Ovary (tissue), 9 donors: ENCODE data around the gene NTMT2. TPM values are rescaled to one million over a fixed set of nuclear protein-coding genes. Genes with fewer than 3 reads are reported as not detected.
A peak's percentile ranks its signal among the peaks of the same experiment; 100 is the strongest.

Experiments
- DNase-seq, 5 donors: peaks; one replicate each; pipeline ENCODE4 v3.0.0-alpha.2; 2019 to 2020
- H3K27ac ChIP-seq, 2 donors: fragments of 200-600 bp; one replicate each; pipeline versions ENCODE4 v1.5.1 to v1.8.0; 2019 to 2022
- H3K27me3 ChIP-seq: fragments of 200-600 bp; one replicate; pipeline ENCODE4 v1.8.0; 2022
- H3K36me3 ChIP-seq: fragments of 200-600 bp; sonication (generic); one replicate; pipeline ENCODE4 v1.5.1; 2019
- H3K4me1 ChIP-seq: one replicate; pipeline ENCODE4 v1.8.1; 2013; ENCODE audit warnings: mild to moderate bottlenecking, moderate library complexity; ENCODE audit not compliant: insufficient read depth
- H3K4me3 ChIP-seq: fragments of 200-600 bp; sonication (generic); one replicate; pipeline ENCODE4 v1.5.1; 2017
- H3K9me3 ChIP-seq, 2 donors: fragments of 200-600 bp in 1 of 2; sonication (generic) in 1 of 2; one replicate each; pipeline versions ENCODE4 v1.5.1 to v1.8.1; 2013 to 2019; ENCODE audit warnings: mild to moderate bottlenecking in 1 of 2, moderate library complexity in 1 of 2
- CTCF ChIP-seq, 3 donors: fragments of 450-650 bp in 2 of 3; fragments of 200-600 bp in 1 of 3; IDR thresholded peaks; one replicate each; pipeline versions ENCODE4 v1.5.1 to v1.8.0; 2016 to 2022; ENCODE audit warnings: antibody characterized with exemption in 3 of 3, mild to moderate bottlenecking in 1 of 3
- EP300 ChIP-seq: sonication (generic); formaldehyde crosslinking; IDR thresholded peaks from one replicate; pipeline ENCODE4 v1.6.1; 2017; ENCODE audit warnings: antibody characterized with exemption
- POLR2A ChIP-seq: fragments of 450-650 bp; IDR thresholded peaks from one replicate; pipeline ENCODE4 v1.6.1; 2017; ENCODE audit warnings: antibody characterized with exemption, mild to moderate bottlenecking, moderate library complexity
- WGBS, 3 donors: extraction: QIAGEN DNeasy Blood & Tissue Kit in 1 of 3; methylation state at CpG; one replicate each; pipeline versions ENCODE4 v1.1.5 to v1.1.7; 2013 to 2017; 5-methylcytosine and 5-hydroxymethylcytosine counted together
- intact Hi-C, 4 donors: fragments of 100-400 bp; cut with DNase I; formaldehyde crosslinking; loops; one replicate each; pipeline versions ENCODE4 v1.11.0 to v1.15.1; 2022 to 2023
- polyA plus RNA-seq, 2 donors: library from polyadenylated mRNA; stranded (reverse); fragments of 200-250 nt in 1 of 2; fragments of 350-450 nt in 1 of 2; fragmentation: Illumina TruSeq in 1 of 2; extraction: RNeasy Lipid Tissue Mini Kit (QIAGEN cat#74804) in 1 of 2; gene quantifications; one replicate each; pipeline ENCODE4 v1.2.3, GENCODE V29; 2013 to 2014
- total RNA-seq, 7 donors: library from RNA; depleted of rRNA in 2 of 7; stranded (reverse); fragments of >200 nt in 2 of 7; fragmentation: NEBNext Ultra II Directional in 3 of 7; extraction: Animal tissue kit (Norgen Biotek cat#: 25700) in 3 of 7; gene quantifications; one replicate each; pipeline versions ENCODE4 v1.1.0 to v1.2.4, GENCODE V29; 2016 to 2023
- donor health status: DM: no; HTN: no; CAD: no; lungs with moderate emphysema.
- donor health status: DM: no; HTN: no; CAD: no.
- donor health status: Bipolar disorder and iron deficiency.
- donor health status: DM: yes; HTN: yes; CAD: no.
- donor health status: DM: no; HTN: no; CAD: no.
- donor health status: DM: yes; HTN: yes; CAD: no.

Gene NTMT2
- total and polyA plus RNA-seq, 9 donors: not detected

DNA sequence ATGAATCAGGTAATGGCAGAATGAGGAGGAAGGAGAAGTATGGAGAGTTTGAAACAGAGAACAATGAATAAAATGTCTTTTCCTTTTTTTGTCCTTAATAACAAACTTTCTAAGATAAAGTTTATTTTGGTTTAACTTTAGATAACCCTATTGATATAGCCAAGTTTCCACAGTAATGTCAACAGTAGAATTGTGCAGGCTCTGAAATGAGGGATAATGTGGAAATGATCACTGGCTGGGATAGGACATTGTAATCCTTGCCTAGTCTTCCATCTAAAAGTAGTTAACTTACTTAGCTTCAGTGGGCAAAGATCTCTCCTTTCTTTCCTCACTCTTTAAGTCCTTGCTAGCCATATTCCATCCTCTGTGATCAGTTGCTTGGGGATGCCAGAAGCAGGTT lies 52.8 kb downstream of the NTMT2 start:
- Histone ChIP-seq H3K4me3 (no peak overlapping the region), H3K27ac (no peak overlapping the region), H3K36me3 (no peaks in the 10 kb centered on the region), H3K27me3 (no peaks in the 10 kb centered on the region), H3K4me1 (peaks cover 2% of the 10 kb centered on the region), H3K9me3 (no peaks in the 10 kb centered on the region)
- no peak for TF ChIP-seq POLR2A
- no peak for TF ChIP-seq EP300
- TF ChIP-seq CTCF (IDR thresholded peaks at IDR 0.05): no peak
- no peak for DNase-seq
- intact Hi-C loops: no loop called here

- intact Hi-C loops: no loop called here
- Histone ChIP-seq H3K9me3 (no peaks in the 10 kb centered on the region), H3K27ac (peak overlapping the region in 1 of 2 donors; percentile 34), H3K4me1 (peaks cover 2% of the 10 kb centered on the region), H3K27me3 (no peaks in the 10 kb centered on the region), H3K36me3 (no peaks in the 10 kb centered on the region), H3K4me3 (no peak overlapping the region)
- DNase-seq: no peak
- no peak for TF ChIP-seq POLR2A
- TF ChIP-seq CTCF (IDR thresholded peaks at IDR 0.05): no peak
- TF ChIP-seq EP300: no peak
Observed at GRCh38 chr1:170200161-170200560, 54.4 kb downstream of the NTMT2 start.

DNA sequence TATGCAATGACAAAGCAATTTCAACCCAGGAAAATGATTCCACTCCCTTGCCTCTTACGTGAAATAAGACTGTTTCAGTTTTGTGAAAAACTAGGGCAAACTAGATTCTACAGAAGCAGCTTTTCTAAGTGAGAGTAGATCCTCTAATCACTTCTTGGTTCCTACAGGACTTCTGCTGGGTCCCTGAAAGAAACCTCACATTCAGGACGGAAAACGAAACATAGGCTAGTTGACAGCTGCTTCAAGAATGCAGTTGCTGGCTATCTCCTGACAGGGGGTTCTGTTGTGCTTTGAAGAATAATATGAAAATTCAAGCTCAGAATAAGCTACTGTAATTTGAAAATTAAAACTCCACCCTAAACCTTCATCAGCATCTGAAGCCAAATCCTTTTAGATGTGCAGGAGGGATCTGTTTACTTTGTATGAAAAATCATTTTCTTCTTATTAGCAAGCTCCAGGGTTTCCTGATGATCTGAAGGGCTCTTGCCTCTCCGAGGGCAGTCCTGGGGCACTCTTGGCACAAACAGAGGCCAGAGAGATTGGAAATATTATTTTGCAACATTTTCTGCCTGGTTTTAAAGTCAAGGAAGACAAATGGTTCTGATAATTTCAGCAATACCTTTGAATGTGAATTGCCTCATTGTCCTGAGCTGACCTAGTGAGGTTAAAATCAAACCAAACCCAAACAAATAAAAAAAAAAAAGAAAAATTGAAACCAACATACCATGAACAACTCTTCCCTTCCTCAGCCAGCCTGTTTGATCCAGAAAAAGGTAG lies 55.0 kb downstream of the NTMT2 start:
- H3K4me3 ChIP-seq: no peak overlapping the region

GRCh38 chr1:170203693-170204092 lies 57.9 kb downstream of the NTMT2 start:
- no peaks in the 10 kb centered on the region for H3K27me3 ChIP-seq
- H3K4me3 ChIP-seq: no peak overlapping the region
- H3K36me3 ChIP-seq: no peaks in the 10 kb centered on the region
- no peak for TF ChIP-seq EP300
- no peak for TF ChIP-seq CTCF (IDR thresholded peaks at IDR 0.05)
- no peak for TF ChIP-seq POLR2A
- intact Hi-C loops: no loop called here
- no peaks in the 10 kb centered on the region for H3K9me3 ChIP-seq
- H3K27ac ChIP-seq: no peak overlapping the region
- H3K4me1 ChIP-seq: peaks cover 2% of the 10 kb centered on the region
- no peak for DNase-seq

More for the DNA sequence above, 55.0 kb downstream of the NTMT2 start:
- Histone ChIP-seq H3K4me1 (peaks cover 2% of the 10 kb centered on the region), H3K27ac (peak overlapping the region in 1 of 2 donors; percentile 34), H3K36me3 (no peaks in the 10 kb centered on the region), H3K27me3 (no peaks in the 10 kb centered on the region), H3K9me3 (no peaks in the 10 kb centered on the region)
- intact Hi-C loops: no loop called here
- TF ChIP-seq EP300 (no peak), POLR2A (no peak), CTCF (IDR thresholded peaks at IDR 0.05) (no peak)
- DNase-seq: no peak
- WGBS, 3 donors: 7 to 13% (median 7%) methylated on average over 4 of the region's 4 CpGs
